ENCODE results near the gene MOGAT3. TPM values are rescaled to one million over a fixed set of nuclear protein-coding genes. Genes with fewer than 3 reads are reported as not detected.

The MOGAT3 gene
- total RNA-seq, 5 donors from 2014 or later (not counting 1 experiment from before 2014, with no cell fraction given): not detected

DNA sequence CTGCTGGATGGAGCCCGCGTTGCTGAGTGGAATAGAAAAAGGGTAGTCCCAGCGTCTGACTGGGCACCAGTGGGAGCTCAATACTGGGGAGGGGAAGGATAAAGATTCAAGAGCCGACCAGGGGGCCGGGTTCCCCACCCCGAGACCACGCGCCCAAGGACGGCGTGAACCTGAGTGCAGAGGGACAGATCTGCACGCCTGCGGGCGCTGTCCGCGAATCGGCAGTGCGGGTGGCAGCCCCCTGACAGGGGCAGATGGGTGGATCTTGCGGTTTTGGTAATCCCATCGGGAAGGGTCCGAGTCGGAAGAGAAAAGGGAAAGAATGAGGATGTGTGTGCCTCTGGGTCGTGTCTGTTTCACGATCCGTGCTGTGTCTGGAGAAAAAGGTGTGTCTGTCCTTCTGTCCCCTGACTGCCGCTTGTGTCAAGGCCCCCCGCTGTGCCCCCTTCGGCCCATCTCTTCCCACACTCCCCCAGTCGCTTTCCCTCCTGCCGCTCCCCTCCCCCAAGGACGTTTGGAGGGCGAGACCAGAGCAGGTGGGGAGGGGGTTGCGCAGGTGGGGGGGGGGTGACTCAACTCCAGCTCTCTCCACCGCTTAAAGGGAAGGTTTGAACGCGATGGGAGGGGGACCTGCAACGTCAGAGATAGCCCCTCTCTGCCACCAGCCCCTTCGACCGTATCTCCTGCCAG lies 34.7 kb downstream of the MOGAT3 start:
- Histone ChIP-seq H3K36me3 (ENCODE audit: control insufficient read depth in 2 of 2, extremely low read depth in 1 of 2, insufficient read depth in 1 of 2, low read length in 1 of 2) (no peaks in the 10 kb centered on the region), H3K4me3 (ENCODE audit: control insufficient read depth in 1 of 2, extremely low read depth in 1 of 2, low read length in 1 of 2) (peak overlapping the region; percentile 5 to 54), H3K9me3 (no peaks in the 10 kb centered on the region), H3K4me1 (ENCODE audit: control insufficient read depth in 1 of 2, extremely low read depth in 1 of 2, insufficient read depth in 2 of 2, low read length in 2 of 2) (peaks cover 28 to 71% of the 10 kb centered on the region in 2 experiments), H3K27ac (ENCODE audit: low read length) (no peak overlapping the region), H3K27me3 (replicated peaks in 1 of 2; ENCODE audit: control insufficient read depth in 2 of 2, extremely low read depth in 1 of 2, insufficient read depth in 2 of 2, low read length in 1 of 2) (peaks cover 22 to 93% of the 10 kb centered on the region in 2 experiments)
- Mint-ChIP-seq H3K4me1 (peaks cover 55 to 69% (median 57%) of the 10 kb centered on the region in 3 donors), H3K27me3 (peaks cover 51 to 74% of the 10 kb centered on the region in 2 donors), H3K9me3 (no peaks in the 10 kb centered on the region), H3K4me3 (peak overlapping the region; percentile 64 to 86 (median 65)), H3K27ac (peak overlapping the region in 1 of 2 donors; percentile 82), H3K36me3 (peaks cover 5% of the 10 kb centered on the region)
- ATAC-seq (replicated peaks in 1 of 4) (no peak), DNase-seq (no peak)
- 4% methylated on average over 21 of the region's 38 CpGs for WGBS (ENCODE audit: insufficient coverage)
- ChIA-PET POLR2A (interaction anchor here in 1 of 2 donors (0.6 kb wide), 1 partner anchor 1606 kb away, joined by 5 read pairs; no protein-coding TSS in a partner anchor), CTCF (interaction anchor here in 1 of 2 donors (1.4 to 1.9 kb wide), 2 partner anchors 8 to 22 kb away, joined by 3 to 6 read pairs; no protein-coding TSS in a partner anchor)

DNA sequence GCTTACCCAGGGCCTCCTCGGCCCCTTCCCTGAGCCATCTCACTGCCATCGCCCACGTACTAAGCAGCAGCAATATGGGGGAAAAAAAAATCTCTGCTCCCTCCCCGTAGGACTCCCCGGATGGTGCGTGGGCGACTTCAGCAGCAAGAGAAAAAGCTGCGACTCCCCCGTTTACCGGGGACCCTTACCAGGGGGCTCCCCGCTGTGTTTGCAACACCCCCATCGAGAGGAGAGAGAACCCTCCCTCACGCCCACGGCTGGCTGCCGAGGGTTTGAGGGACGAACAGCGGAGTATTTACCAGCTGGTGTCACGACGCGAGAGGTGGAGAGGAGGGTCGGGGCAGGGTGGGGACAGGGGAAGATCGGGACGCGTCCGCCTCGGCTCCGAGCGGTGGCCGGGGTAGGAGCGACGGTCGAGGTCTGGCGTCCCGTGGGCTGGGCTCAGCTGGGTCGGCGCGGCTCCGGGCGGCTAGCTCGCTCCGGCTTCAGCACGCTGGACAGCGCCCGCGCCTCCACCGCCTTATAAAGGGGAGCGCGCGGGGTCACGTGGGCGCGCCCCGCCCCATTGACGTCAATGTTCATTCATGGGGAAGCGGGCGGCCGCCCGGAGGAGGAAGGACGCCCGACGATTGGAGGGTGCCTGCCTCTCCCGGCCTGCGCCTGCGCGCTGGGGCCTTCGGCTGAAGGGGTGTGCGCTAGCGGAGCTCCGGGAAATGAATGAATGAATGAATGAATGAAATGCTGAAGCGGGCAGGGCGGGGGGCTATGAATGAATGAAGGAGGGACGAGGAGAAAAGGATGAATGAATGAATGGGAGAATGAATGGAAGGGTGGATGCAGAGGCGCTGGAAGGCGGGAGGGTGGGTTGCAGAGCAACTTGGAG lies 35.5 kb downstream of the MOGAT3 start, which contains the start of gene VGF:
VGF (minus strand) TSS at position 495 of the 883 bp plus-strand sequence. CDS start 726 bp downstream, outside the sequence.
- Histone ChIP-seq H3K9me3 (no peaks in the 10 kb centered on the region), H3K4me3 (ENCODE audit: control insufficient read depth in 1 of 2, extremely low read depth in 1 of 2, low read length in 1 of 2) (peak within 1 kb of the TSS; percentile 5 to 54), H3K27ac (ENCODE audit: low read length) (no peak within 1 kb of the TSS), H3K36me3 (ENCODE audit: control insufficient read depth in 2 of 2, extremely low read depth in 1 of 2, insufficient read depth in 1 of 2, low read length in 1 of 2) (no peaks in the 10 kb centered on the region), H3K4me1 (ENCODE audit: control insufficient read depth in 1 of 2, extremely low read depth in 1 of 2, insufficient read depth in 2 of 2, low read length in 2 of 2) (peaks cover 20 to 63% of the 10 kb centered on the region in 2 experiments), H3K27me3 (replicated peaks in 1 of 2; ENCODE audit: control insufficient read depth in 2 of 2, extremely low read depth in 1 of 2, insufficient read depth in 2 of 2, low read length in 1 of 2) (peaks cover 17 to 91% of the 10 kb centered on the region in 2 experiments)
- WGBS (ENCODE audit: insufficient coverage): 2% methylated on average over 60 of the region's 74 CpGs
- Mint-ChIP-seq H3K9me3 (no peaks in the 10 kb centered on the region), H3K4me3 (peak within 1 kb of the TSS; percentile 64 to 86 (median 65)), H3K27me3 (peaks cover 45 to 67% of the 10 kb centered on the region in 2 donors), H3K4me1 (peaks cover 47 to 61% (median 49%) of the 10 kb centered on the region in 3 donors), H3K36me3 (peaks cover 7% of the 10 kb centered on the region), H3K27ac (peak within 1 kb of the TSS in 1 of 2 donors; percentile 82)
- ATAC-seq (replicated peaks in 1 of 4) (peak; percentile 76 to 87 (median 78)), DNase-seq (peak; percentile 82 to 96 (median 91))
- CTCF ChIA-PET: interaction anchor here (0.9 to 1.9 kb wide), 3 partner anchors 9 to 21 kb away, joined by 3 to 6 read pairs (median 3); no protein-coding TSS in a partner anchor
- POLR2A ChIA-PET: interaction anchor here in 1 of 2 donors (0.6 to 0.7 kb wide), 2 partner anchors 53 to 1017 kb away, joined by 3 read pairs; partner anchors contain the start of gene ZNHIT1

DNA sequence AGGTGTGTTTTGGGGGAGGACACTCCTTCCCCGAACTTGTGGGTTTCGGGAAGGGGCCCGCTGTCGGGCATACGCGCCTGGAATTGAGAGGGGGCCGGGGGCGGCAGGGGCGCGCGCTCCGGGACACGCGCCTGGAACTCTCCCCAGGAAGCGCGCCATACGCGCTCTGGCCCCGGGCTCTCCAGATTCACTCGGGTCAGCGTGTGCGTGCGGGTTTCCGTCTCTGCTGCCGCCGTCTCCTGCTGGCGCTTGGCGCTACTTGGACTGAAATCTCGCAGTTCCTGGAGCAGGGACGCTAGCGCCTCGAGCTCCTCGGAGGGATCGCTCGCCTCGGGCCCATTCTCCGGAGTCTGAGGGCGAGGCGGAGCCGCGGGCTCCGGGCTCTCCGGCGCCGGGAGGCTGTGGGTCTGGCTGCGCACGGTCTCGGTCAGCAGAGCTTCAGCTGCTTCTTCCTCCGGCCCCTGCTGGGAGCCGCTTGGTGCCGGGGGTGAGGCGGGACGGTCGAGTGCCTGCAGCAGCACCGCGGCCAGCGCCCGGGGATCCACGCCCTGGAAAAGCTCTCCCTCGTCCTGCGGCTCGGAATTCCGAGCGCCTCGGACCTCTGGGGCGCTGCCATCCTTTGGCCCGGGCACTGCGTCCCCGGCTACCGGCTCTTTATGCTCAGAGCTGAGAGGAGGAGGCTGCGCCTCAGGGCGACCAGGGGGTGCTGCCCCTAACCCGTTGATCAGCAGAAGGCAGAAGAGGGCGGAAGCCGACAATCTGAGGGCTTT lies 36.6 kb downstream of the MOGAT3 start:
- H3K36me3 Mint-ChIP-seq: peaks cover 13% of the 10 kb centered on the region
- peak overlapping the region in 1 of 2 donors; percentile 36 for H3K27ac Mint-ChIP-seq
- H3K27ac ChIP-seq (ENCODE audit: low read length): no peak overlapping the region
- H3K4me1 Mint-ChIP-seq: peaks cover 37 to 51% (median 38%) of the 10 kb centered on the region in 3 donors
- no peaks in the 10 kb centered on the region for H3K9me3 Mint-ChIP-seq
- POLR2A ChIA-PET: no interaction called here
- H3K4me1 ChIP-seq (ENCODE audit: control insufficient read depth in 1 of 2, extremely low read depth in 1 of 2, insufficient read depth in 2 of 2, low read length in 2 of 2): peaks cover 16 to 53% of the 10 kb centered on the region in 2 experiments
- DNase-seq: peak in 1 of 35 experiments; percentile 19
- ATAC-seq (replicated peaks in 1 of 4): no peak
- peak overlapping the region in 2 of 3 donors; percentile 31 to 86 for H3K4me3 Mint-ChIP-seq
- peaks cover 39 to 57% of the 10 kb centered on the region in 2 donors for H3K27me3 Mint-ChIP-seq
- H3K27me3 ChIP-seq (replicated peaks in 1 of 2; ENCODE audit: control insufficient read depth in 2 of 2, extremely low read depth in 1 of 2, insufficient read depth in 2 of 2, low read length in 1 of 2): peaks cover 13 to 91% of the 10 kb centered on the region in 2 experiments
- WGBS (ENCODE audit: insufficient coverage): 5% methylated on average over 73 of the region's 75 CpGs
- CTCF ChIA-PET: interaction anchor here (0.9 to 1.9 kb wide), 2 partner anchors 8 to 20 kb away, joined by 3 to 6 read pairs; no protein-coding TSS in a partner anchor
- H3K36me3 ChIP-seq (ENCODE audit: control insufficient read depth in 2 of 2, extremely low read depth in 1 of 2, insufficient read depth in 1 of 2, low read length in 1 of 2): peaks cover 0 to 1% of the 10 kb centered on the region in 2 donors
- no peaks in the 10 kb centered on the region for H3K9me3 ChIP-seq
- H3K4me3 ChIP-seq (ENCODE audit: control insufficient read depth in 1 of 2, extremely low read depth in 1 of 2, low read length in 1 of 2): peak overlapping the region in 1 of 2 donors; percentile 52

DNA sequence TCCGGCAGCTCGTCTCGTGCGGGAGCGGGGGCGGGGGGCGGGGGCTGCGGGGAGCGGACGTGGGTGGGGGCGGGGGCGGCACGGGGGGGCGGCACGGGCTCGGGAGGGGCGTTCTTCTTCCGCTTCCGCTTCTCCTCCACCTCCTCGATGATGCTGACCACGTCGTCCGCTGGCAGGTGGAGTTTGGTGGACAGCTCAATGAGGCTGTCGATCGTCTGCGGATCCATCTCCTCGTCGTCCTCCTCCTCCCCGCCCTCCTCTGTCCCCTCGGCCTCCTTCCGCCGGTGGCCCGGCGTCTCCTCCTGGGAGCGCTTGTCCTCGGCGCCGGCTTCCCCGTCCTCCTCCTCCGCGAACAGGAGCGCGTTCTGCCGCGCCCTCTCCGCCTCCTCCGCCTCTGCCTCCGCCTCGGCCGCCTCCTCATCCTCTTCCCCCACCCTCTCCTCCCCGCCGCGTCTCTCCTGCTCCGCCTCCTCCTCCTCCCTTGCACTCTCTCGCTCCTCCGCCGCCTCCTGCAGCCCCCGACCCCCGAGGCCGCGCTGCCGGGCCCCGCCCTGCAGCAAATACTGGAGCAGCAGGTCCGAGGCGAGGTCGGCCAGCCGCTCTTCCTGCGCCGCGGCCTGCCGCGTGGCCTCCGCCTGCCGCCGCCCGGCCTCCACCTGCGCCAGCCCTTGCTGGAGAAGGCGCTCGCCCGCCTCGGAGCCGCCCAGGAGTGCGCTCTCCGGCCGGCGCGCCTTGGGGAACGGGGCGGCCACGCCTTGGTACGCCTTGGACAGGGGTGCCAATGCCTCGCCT lies 37.4 kb downstream of the MOGAT3 start:
- ChIA-PET POLR2A (no interaction called here), CTCF (interaction anchor here (0.6 to 0.8 kb wide), 2 partner anchors 9 to 1246 kb away, joined by 3 to 4 read pairs; partner anchors contain the start of gene AP1S1 (in 1 of the 2))
- Histone ChIP-seq H3K4me3 (ENCODE audit: control insufficient read depth in 1 of 2, extremely low read depth in 1 of 2, low read length in 1 of 2) (peak overlapping the region; percentile 44 to 57), H3K27me3 (replicated peaks in 1 of 2; ENCODE audit: control insufficient read depth in 2 of 2, extremely low read depth in 1 of 2, insufficient read depth in 2 of 2, low read length in 1 of 2) (peaks cover 11 to 87% of the 10 kb centered on the region in 2 experiments), H3K4me1 (ENCODE audit: control insufficient read depth in 1 of 2, extremely low read depth in 1 of 2, insufficient read depth in 2 of 2, low read length in 2 of 2) (peaks cover 16 to 52% of the 10 kb centered on the region in 2 experiments), H3K9me3 (no peaks in the 10 kb centered on the region), H3K36me3 (ENCODE audit: control insufficient read depth in 2 of 2, extremely low read depth in 1 of 2, insufficient read depth in 1 of 2, low read length in 1 of 2) (peaks cover 0 to 5% of the 10 kb centered on the region in 2 donors), H3K27ac (ENCODE audit: low read length) (no peak overlapping the region)
- DNase-seq (peak in 3 of 35 experiments; percentile 23 to 47 (median 23)), ATAC-seq (replicated peaks in 1 of 4) (peak in 3 of 4 experiments; percentile 23 to 33 (median 31))
- Mint-ChIP-seq H3K27ac (no peak overlapping the region), H3K4me3 (peak overlapping the region; percentile 62 to 86 (median 68)), H3K9me3 (no peaks in the 10 kb centered on the region), H3K36me3 (peaks cover 18% of the 10 kb centered on the region), H3K4me1 (peaks cover 31 to 46% (median 31%) of the 10 kb centered on the region in 3 donors), H3K27me3 (peaks cover 32 to 51% of the 10 kb centered on the region in 2 donors)
- WGBS (ENCODE audit: insufficient coverage): 2% methylated on average over 72 of the region's 92 CpGs

DNA sequence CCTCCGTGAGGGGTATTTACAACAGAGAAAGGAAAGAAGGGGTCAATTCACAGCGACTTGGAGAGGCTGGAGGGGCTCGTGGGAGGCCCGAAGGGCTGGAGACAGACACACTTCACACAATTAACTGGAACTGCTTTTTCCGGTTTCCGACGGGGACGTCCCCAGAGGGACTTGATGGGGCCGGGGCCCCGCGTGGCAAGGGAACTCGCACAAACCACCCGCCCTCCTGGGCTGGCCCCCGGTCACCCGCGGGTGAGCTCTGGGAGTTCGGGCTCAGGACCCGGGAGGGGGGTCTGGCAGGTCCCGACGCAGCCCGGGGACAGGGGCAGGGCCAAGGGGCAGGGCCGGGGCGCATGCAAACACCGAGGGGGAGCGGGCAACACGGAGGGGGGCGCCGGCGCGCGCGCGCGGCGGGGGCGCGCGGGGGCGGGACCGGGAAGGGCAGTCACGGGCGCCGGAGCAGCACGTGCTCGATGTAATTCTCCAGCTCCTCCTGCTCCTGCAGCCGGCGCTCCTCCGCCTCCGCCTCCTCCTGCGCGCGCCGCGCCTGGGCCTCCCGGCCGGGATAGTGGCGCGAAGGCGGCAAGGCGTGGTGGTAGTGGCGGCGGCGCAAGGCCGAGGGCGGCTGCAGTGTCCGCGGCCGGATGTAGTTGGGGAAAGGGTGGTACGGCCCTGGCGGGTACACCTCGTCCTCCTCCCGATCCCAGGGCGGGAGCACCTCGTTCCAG lies 38.1 kb downstream of the MOGAT3 start:
- CTCF ChIA-PET: interaction anchor here (0.6 to 0.8 kb wide), 2 partner anchors 9 to 1245 kb away, joined by 3 to 4 read pairs; partner anchors contain the start of gene AP1S1 (in 1 of the 2)
- H3K27ac Mint-ChIP-seq: no peak overlapping the region
- ATAC-seq (replicated peaks in 1 of 4): no peak

More for the DNA sequence above, 38.1 kb downstream of the MOGAT3 start:
- peaks cover 28 to 40% (median 28%) of the 10 kb centered on the region in 3 donors for H3K4me1 Mint-ChIP-seq
- POLR2A ChIA-PET: no interaction called here
- peaks cover 22% of the 10 kb centered on the region for H3K36me3 Mint-ChIP-seq
- Histone ChIP-seq H3K27ac (ENCODE audit: low read length) (no peak overlapping the region), H3K4me3 (ENCODE audit: control insufficient read depth in 1 of 2, extremely low read depth in 1 of 2, low read length in 1 of 2) (peak overlapping the region in 1 of 2 donors; percentile 44), H3K27me3 (replicated peaks in 1 of 2; ENCODE audit: control insufficient read depth in 2 of 2, extremely low read depth in 1 of 2, insufficient read depth in 2 of 2, low read length in 1 of 2) (peaks cover 9 to 80% of the 10 kb centered on the region in 2 experiments), H3K36me3 (ENCODE audit: control insufficient read depth in 2 of 2, extremely low read depth in 1 of 2, insufficient read depth in 1 of 2, low read length in 1 of 2) (peaks cover 0 to 5% of the 10 kb centered on the region in 2 donors), H3K4me1 (ENCODE audit: control insufficient read depth in 1 of 2, extremely low read depth in 1 of 2, insufficient read depth in 2 of 2, low read length in 2 of 2) (peaks cover 16 to 52% of the 10 kb centered on the region in 2 experiments), H3K9me3 (no peaks in the 10 kb centered on the region)
- H3K27me3 Mint-ChIP-seq: peaks cover 25 to 43% of the 10 kb centered on the region in 2 donors
- peak in 1 of 35 experiments; percentile 4 for DNase-seq
- 1% methylated on average over 63 of the region's 74 CpGs for WGBS (ENCODE audit: insufficient coverage)
- no peaks in the 10 kb centered on the region for H3K9me3 Mint-ChIP-seq
- peak overlapping the region; percentile 67 to 86 (median 72) for H3K4me3 Mint-ChIP-seq

All from T-cell (primary cell).